HCT116 (cell line): ENCODE measurements around the gene ILF2. TPM values are rescaled to one million over a fixed set of nuclear protein-coding genes. Genes with fewer than 3 reads are reported as not detected.

Experiments used
- ATAC-seq: fragments of 200-7000 bp; cut with Tn5 transposase; 2 replicates; pipeline ENCODE4 v1.9.1; 2020; ENCODE audit warnings: mild to moderate bottlenecking, moderate library complexity
- BruUV-seq: library from RNA; stranded (reverse); fragments of 400-500 nt; replicated peaks from 2 replicates; lab custom pipeline; 2021; lab: Mats Ljungman, UMichigan
- CTCF ChIA-PET: fragments of 300-600 bp; sonication (Branson Sonifier 250); formaldehyde crosslinking; loops from one replicate; lab custom pipeline; 2021; ENCODE audit warnings: antibody characterized with exemption; lab: Charles Lee
- POLR2A ChIA-PET: fragments of 300-600, 350-600 bp; sonication (Branson Sonifier 250); formaldehyde crosslinking; loops from one replicate; lab custom pipeline; 2021; ENCODE audit warnings: antibody characterized with exemption; lab: Charles Lee
- RAD21 ChIA-PET, 2 experiments: fragments of 300-600 bp; sonication (Branson Sonifier 250); formaldehyde crosslinking; loops; one replicate each; lab custom pipeline; 2023; ENCODE audit warnings: low total read pairs in 2 of 2; ENCODE audit not compliant: uncharacterized antibody in 2 of 2, unreplicated experiment in 2 of 2, low non-redundant PET in 1 of 2; lab: Charles Lee
- DNase-seq: peaks from one replicate; pipeline ENCODE4 v3.0.0-alpha.2; 2010; ENCODE audit warnings: low read depth, low spot score
- H2AFZ ChIP-seq: fragments of 200-600 bp; shearing (Covaris generic), sonication (generic); 2 replicates; pipeline ENCODE4 v1.6.1; 2017; ENCODE audit warnings: low read depth, mixed run types, mixed read lengths, antibody characterized with exemption, low read length; ENCODE audit not compliant: poor library complexity, severe bottlenecking
- H3K27ac ChIP-seq: 2 replicates; pipeline ENCODE4 v1.5.1; 2012; ENCODE audit warnings: low read depth, low read length
- H3K27me3 ChIP-seq: fragments of 200-600 bp; sonication (generic); 2 replicates; pipeline ENCODE4 v1.6.1; 2016; ENCODE audit warnings: mixed run types, low read length, mixed read lengths; ENCODE audit not compliant: insufficient read depth
- H3K36me3 ChIP-seq, 2 experiments: fragments of 200-500 bp in 1 of 2; fragments of 200-600 bp in 1 of 2; sonication (Bioruptor generic) in 1 of 2; sonication (generic) in 1 of 2; 2 replicates each; pipeline versions ENCODE4 v1.5.1 to v1.6.1; 2014 to 2016; ENCODE audit warnings: low read length in 2 of 2, inconsistent platforms in 1 of 2, mixed read lengths in 1 of 2, mixed run types in 1 of 2; ENCODE audit not compliant: insufficient read depth in 2 of 2, control insufficient read depth in 1 of 2
- H3K4me1 ChIP-seq, 2 experiments: fragments of 200-600 bp in 1 of 2; sonication (generic) in 1 of 2; 2 replicates each; pipeline versions ENCODE4 v1.5.1 to v1.6.1; 2012 to 2017; ENCODE audit warnings: low read length in 2 of 2, inconsistent platforms in 1 of 2, mild to moderate bottlenecking in 1 of 2, mixed read lengths in 1 of 2, mixed run types in 1 of 2, moderate library complexity in 1 of 2; ENCODE audit not compliant: insufficient read depth in 2 of 2, control insufficient read depth in 1 of 2
- H3K4me2 ChIP-seq: fragments of 200-600 bp; sonication (generic); 2 replicates; pipeline ENCODE4 v1.6.1; 2017; ENCODE audit warnings: mixed run types, low read length, mixed read lengths
- H3K4me3 ChIP-seq, 2 experiments: fragments of 200-600 bp in 1 of 2; sonication (generic) in 1 of 2; replicated peaks in 1 of 2; 2 replicates each; pipeline ENCODE4 v1.5.1; 2011 to 2016; ENCODE audit warnings: low read length in 2 of 2, control low read depth in 1 of 2, low read depth in 1 of 2, mild to moderate bottlenecking in 1 of 2, mixed read lengths in 1 of 2, mixed run types in 1 of 2
- H3K79me2 ChIP-seq: fragments of 200-600 bp; sonication (generic); 2 replicates; pipeline ENCODE4 v1.6.1; 2017; ENCODE audit warnings: mild to moderate bottlenecking, mixed run types, low read length, moderate library complexity, mixed read lengths; ENCODE audit not compliant: insufficient read depth
- H3K9ac ChIP-seq: fragments of 200-600 bp; sonication (generic); 2 replicates; pipeline ENCODE4 v1.6.1; 2016; ENCODE audit warnings: low read length, mixed read lengths
- H3K9me2 ChIP-seq: fragments of 200-600 bp; sonication (generic), shearing (Covaris generic); 2 replicates; pipeline ENCODE4 v1.6.1; 2017; ENCODE audit warnings: mixed run types, mild to moderate bottlenecking, moderate library complexity; ENCODE audit not compliant: insufficient read depth
- H3K9me3 ChIP-seq, 2 experiments: fragments of 200-500 bp in 1 of 2; fragments of 200-600 bp in 1 of 2; sonication (Bioruptor generic) in 1 of 2; sonication (generic) in 1 of 2; 2 replicates each; pipeline ENCODE4 v1.6.1; 2014 to 2017; ENCODE audit warnings: low read length in 2 of 2, mixed read lengths in 2 of 2, inconsistent platforms in 1 of 2, low read depth in 1 of 2, mild to moderate bottlenecking in 1 of 2, mixed run types in 1 of 2, moderate library complexity in 1 of 2; ENCODE audit not compliant: control insufficient read depth in 1 of 2, insufficient read depth in 1 of 2
- H4K20me1 ChIP-seq: fragments of 200-600 bp; sonication (generic), shearing (Covaris generic); 2 replicates; pipeline ENCODE4 v1.6.1; 2017; ENCODE audit warnings: mixed run types, mild to moderate bottlenecking, moderate library complexity; ENCODE audit not compliant: insufficient read depth
- ATF3 ChIP-seq: IDR thresholded peaks from 2 replicates; pipeline ENCODE4 v1.6.1; 2012
- CBX3 ChIP-seq: IDR thresholded peaks from 2 replicates; pipeline ENCODE4 v1.6.1; 2012; ENCODE audit warnings: low read depth
- CTCF ChIP-seq, 3 experiments: fragments of 200-600 bp in 1 of 3; sonication (generic) in 1 of 3; IDR thresholded peaks in 2 of 3; conservative IDR thresholded peaks in 1 of 3; 2 replicates each; pipeline ENCODE4 v1.5.1; 2012 to 2017; ENCODE audit warnings: low read depth in 2 of 3, low read length in 2 of 3, antibody characterized with exemption in 1 of 3, borderline replicate concordance in 1 of 3, control low read depth in 1 of 3, mild to moderate bottlenecking in 1 of 3, mixed read lengths in 1 of 3, mixed run types in 1 of 3, moderate library complexity in 1 of 3; ENCODE audit not compliant: insufficient read depth in 1 of 3
- EGR1 ChIP-seq: IDR thresholded peaks from 2 replicates; pipeline ENCODE4 v1.6.1; 2012; ENCODE audit warnings: low read depth
- ELF1 ChIP-seq: IDR thresholded peaks from 2 replicates; pipeline ENCODE4 v1.6.1; 2012; ENCODE audit warnings: low read depth, borderline replicate concordance
- EZH2 ChIP-seq: fragments of 200-600 bp; sonication (generic); IDR thresholded peaks from 2 replicates; pipeline ENCODE4 v1.6.1; 2017; ENCODE audit warnings: antibody characterized with exemption, mixed run types
- EZH2phosphoT487 ChIP-seq: fragments of 200-600 bp; IDR thresholded peaks from 2 replicates; pipeline ENCODE4 v1.6.1; 2018; ENCODE audit warnings: antibody characterized with exemption, borderline replicate concordance
- JUND ChIP-seq: IDR thresholded peaks from 2 replicates; pipeline ENCODE4 v1.6.1; 2012
- POLR2A ChIP-seq: IDR thresholded peaks from 2 replicates; pipeline ENCODE4 v1.7.0; 2011; ENCODE audit warnings: borderline replicate concordance; ENCODE audit not compliant: insufficient read depth, insufficient read length; ENCODE audit errors: extremely low read depth
- POLR2AphosphoS5 ChIP-seq: IDR thresholded peaks from 2 replicates; pipeline ENCODE4 v1.6.1; 2011; ENCODE audit warnings: mild to moderate bottlenecking, low read depth, low read length, moderate library complexity
- SP1 ChIP-seq: IDR thresholded peaks from 2 replicates; pipeline ENCODE4 v1.6.1; 2012; ENCODE audit warnings: low read depth
- SRF ChIP-seq: IDR thresholded peaks from 2 replicates; pipeline ENCODE4 v1.6.1; 2012; ENCODE audit warnings: low read depth
- YY1 ChIP-seq: IDR thresholded peaks from 2 replicates; pipeline ENCODE4 v1.6.1; 2011; ENCODE audit warnings: low read length, low read depth, moderate library complexity, mild to moderate bottlenecking; ENCODE audit not compliant: insufficient replicate concordance; ENCODE audit errors: extremely low read depth
- intact Hi-C: fragments of 100-400 bp; cut with micrococcal nuclease; formaldehyde crosslinking; loops from 2 replicates; pipeline ENCODE4 v1.10.0; 2022
- total RNA-seq: library from RNA; stranded (reverse); gene quantifications from one replicate; pipeline ENCODE4 v1.2.1, GENCODE V29; 2021; ENCODE audit not compliant: unreplicated experiment
- TF ChIP-seq, protein P1 (sequence below): IDR thresholded peaks from 2 replicates; pipeline ENCODE4 v1.6.1; 2012; ENCODE audit warnings: low read depth
- TF ChIP-seq, protein P2 (sequence below): IDR thresholded peaks from 2 replicates; pipeline ENCODE4 v1.6.1; 2012

ILF2 gene
- total RNA-seq, 1 experiment from 2014 or later, result 335 TPM

DNA sequence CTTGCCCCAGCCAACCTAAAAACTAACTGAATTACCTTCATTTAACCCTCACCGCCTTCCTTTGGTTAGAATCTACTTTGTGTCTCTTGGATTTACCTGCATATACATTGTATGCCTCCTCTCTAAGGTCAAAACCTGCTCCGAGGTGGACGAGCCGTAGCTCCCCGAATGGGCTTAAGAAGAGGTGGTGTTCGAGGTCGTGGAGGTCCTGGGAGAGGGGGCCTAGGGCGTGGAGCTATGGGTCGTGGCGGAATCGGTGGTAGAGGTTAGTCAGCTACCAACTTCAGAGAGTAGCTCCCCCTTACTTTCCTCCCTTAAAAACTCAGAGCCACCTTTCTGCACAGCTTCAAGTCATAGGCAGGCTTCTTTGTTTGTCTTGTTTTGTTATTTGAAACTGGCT lies 27.7 kb downstream of the ILF2 start (continued):
- TF ChIP-seq, protein P1, sequence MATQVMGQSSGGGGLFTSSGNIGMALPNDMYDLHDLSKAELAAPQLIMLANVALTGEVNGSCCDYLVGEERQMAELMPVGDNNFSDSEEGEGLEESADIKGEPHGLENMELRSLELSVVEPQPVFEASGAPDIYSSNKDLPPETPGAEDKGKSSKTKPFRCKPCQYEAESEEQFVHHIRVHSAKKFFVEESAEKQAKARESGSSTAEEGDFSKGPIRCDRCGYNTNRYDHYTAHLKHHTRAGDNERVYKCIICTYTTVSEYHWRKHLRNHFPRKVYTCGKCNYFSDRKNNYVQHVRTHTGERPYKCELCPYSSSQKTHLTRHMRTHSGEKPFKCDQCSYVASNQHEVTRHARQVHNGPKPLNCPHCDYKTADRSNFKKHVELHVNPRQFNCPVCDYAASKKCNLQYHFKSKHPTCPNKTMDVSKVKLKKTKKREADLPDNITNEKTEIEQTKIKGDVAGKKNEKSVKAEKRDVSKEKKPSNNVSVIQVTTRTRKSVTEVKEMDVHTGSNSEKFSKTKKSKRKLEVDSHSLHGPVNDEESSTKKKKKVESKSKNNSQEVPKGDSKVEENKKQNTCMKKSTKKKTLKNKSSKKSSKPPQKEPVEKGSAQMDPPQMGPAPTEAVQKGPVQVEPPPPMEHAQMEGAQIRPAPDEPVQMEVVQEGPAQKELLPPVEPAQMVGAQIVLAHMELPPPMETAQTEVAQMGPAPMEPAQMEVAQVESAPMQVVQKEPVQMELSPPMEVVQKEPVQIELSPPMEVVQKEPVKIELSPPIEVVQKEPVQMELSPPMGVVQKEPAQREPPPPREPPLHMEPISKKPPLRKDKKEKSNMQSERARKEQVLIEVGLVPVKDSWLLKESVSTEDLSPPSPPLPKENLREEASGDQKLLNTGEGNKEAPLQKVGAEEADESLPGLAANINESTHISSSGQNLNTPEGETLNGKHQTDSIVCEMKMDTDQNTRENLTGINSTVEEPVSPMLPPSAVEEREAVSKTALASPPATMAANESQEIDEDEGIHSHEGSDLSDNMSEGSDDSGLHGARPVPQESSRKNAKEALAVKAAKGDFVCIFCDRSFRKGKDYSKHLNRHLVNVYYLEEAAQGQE, result no peak

GRCh38 chr1:153642161-153642560 lies 28.6 kb downstream of the ILF2 start:
- Histone ChIP-seq H3K79me2 (peaks cover 79% of the 10 kb centered on the region), H3K4me2 (no peak overlapping the region), H3K27ac (no peak overlapping the region), H4K20me1 (peaks cover 6% of the 10 kb centered on the region; the same call in 1 of the 2 replicates), H2AFZ (no peak overlapping the region), H3K4me1 (peaks cover 0 to under 1% of the 10 kb centered on the region in 2 experiments; a peak in 1 of 4 replicates), H3K4me3 (no peak overlapping the region), H3K27me3 (no peaks in the 10 kb centered on the region), H3K9ac (no peak overlapping the region), H3K9me2 (no peaks in the 10 kb centered on the region), H3K36me3 (peaks cover 77 to 89% of the 10 kb centered on the region in 2 experiments), H3K9me3 (no peaks in the 10 kb centered on the region)
- RAD21 ChIA-PET, result no interaction called here
- DNase-seq (no peak), ATAC-seq (no peak)
- POLR2A ChIA-PET, result interaction anchor here (2.9 kb wide), 1 partner anchor 15 kb away, joined by 8 read pairs; the partner anchor contains the start of gene S100A13
- CTCF ChIA-PET, result no interaction called here
- no TSS peak for BruUV-seq
- intact Hi-C loops, result no loop called here
- TF ChIP-seq YY1 (no peak), ATF3 (no peak), JUND (no peak), EZH2phosphoT487 (no peak), POLR2A (no peak), EZH2 (no peak), ELF1 (no peak), EGR1 (no peak), POLR2AphosphoS5 (no peak), SRF (no peak), SP1 (no peak), CBX3 (no peak), CTCF (IDR thresholded peaks at IDR 0.05 in 2 of 3, conservative IDR thresholded peaks at IDR 0.05 in 1 of 3; ENCODE audit: borderline replicate concordance in 1 of 3, insufficient read depth in 1 of 3, low read depth in 2 of 3, low read length in 2 of 3) (no peak)
- TF ChIP-seq, protein P2, sequence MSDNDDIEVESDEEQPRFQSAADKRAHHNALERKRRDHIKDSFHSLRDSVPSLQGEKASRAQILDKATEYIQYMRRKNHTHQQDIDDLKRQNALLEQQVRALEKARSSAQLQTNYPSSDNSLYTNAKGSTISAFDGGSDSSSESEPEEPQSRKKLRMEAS, result no peak
- TF ChIP-seq, protein P1, result no peak
